ENCODE data around the gene CFAP74.

CFAP74 gene

GRCh38 chr1:1927751-1928150, 75.8 kb downstream of the CFAP74 start:
- Histone ChIP-seq H3K4me2 (ENCODE audit: low read depth, low read length, poor library complexity, severe bottlenecking) (no peak overlapping the region), H3K9me3 (ENCODE audit: insufficient read depth, low read depth, low read length) (no peaks in the 10 kb centered on the region), H4K20me1 (ENCODE audit: insufficient read depth, low read length, poor library complexity, severe bottlenecking) (no peaks in the 10 kb centered on the region), H3K36me3 (ENCODE audit: insufficient read depth, low read length) (no peaks in the 10 kb centered on the region), H2AFZ (ENCODE audit: low read length) (no peak overlapping the region), H3K4me1 (ENCODE audit: insufficient read depth, low read length, poor library complexity, severe bottlenecking) (no peaks in the 10 kb centered on the region), H3K27me3 (ENCODE audit: insufficient read depth, low read length, poor library complexity, severe bottlenecking) (no peaks in the 10 kb centered on the region), H3K9ac (ENCODE audit: low read depth, low read length, poor library complexity, severe bottlenecking) (no peak overlapping the region), H3F3A (ENCODE audit: low read depth) (no peaks in the 10 kb centered on the region), H3K4me3 (ENCODE audit: low read length, poor library complexity, severe bottlenecking) (no peak overlapping the region), H3K9me2 (replicated peaks; ENCODE audit: low read depth, low read length) (no peaks in the 10 kb centered on the region), H3K79me2 (ENCODE audit: insufficient read depth, low read length) (no peaks in the 10 kb centered on the region)
- no peak for TF ChIP-seq EZH2phosphoT487 (IDR thresholded peaks at IDR 0.05; ENCODE audit: borderline replicate concordance)
- no peak for TF ChIP-seq CTCF (conservative IDR thresholded peaks at IDR 0.05; ENCODE audit: low read length)

GRCh38 chr1:1926886-1927660, 76.5 kb downstream of the CFAP74 start:
- Histone ChIP-seq H3K9me2 (replicated peaks; ENCODE audit: low read depth, low read length) (no peaks in the 10 kb centered on the region), H3K36me3 (ENCODE audit: insufficient read depth, low read length) (no peaks in the 10 kb centered on the region), H3K9ac (ENCODE audit: low read depth, low read length, poor library complexity, severe bottlenecking) (no peak overlapping the region), H3F3A (ENCODE audit: low read depth) (no peaks in the 10 kb centered on the region), H3K4me1 (ENCODE audit: insufficient read depth, low read length, poor library complexity, severe bottlenecking) (no peaks in the 10 kb centered on the region), H3K4me2 (ENCODE audit: low read depth, low read length, poor library complexity, severe bottlenecking) (no peak overlapping the region), H4K20me1 (ENCODE audit: insufficient read depth, low read length, poor library complexity, severe bottlenecking) (no peaks in the 10 kb centered on the region), H3K79me2 (ENCODE audit: insufficient read depth, low read length) (no peaks in the 10 kb centered on the region), H3K4me3 (ENCODE audit: low read length, poor library complexity, severe bottlenecking) (no peak overlapping the region), H3K27me3 (ENCODE audit: insufficient read depth, low read length, poor library complexity, severe bottlenecking) (no peaks in the 10 kb centered on the region), H2AFZ (ENCODE audit: low read length) (no peak overlapping the region), H3K9me3 (ENCODE audit: insufficient read depth, low read depth, low read length) (no peaks in the 10 kb centered on the region)
- no peak for TF ChIP-seq CTCF (conservative IDR thresholded peaks at IDR 0.05; ENCODE audit: low read length)
- TF ChIP-seq EZH2phosphoT487 (IDR thresholded peaks at IDR 0.05; ENCODE audit: borderline replicate concordance) = no peak

GRCh38 chr1:1926346-1926811, 77.2 kb downstream of the CFAP74 start:
- Histone ChIP-seq H3K4me3 (ENCODE audit: low read length, poor library complexity, severe bottlenecking) (no peak overlapping the region), H3K9ac (ENCODE audit: low read depth, low read length, poor library complexity, severe bottlenecking) (no peak overlapping the region), H3K79me2 (ENCODE audit: insufficient read depth, low read length) (no peaks in the 10 kb centered on the region), H3K36me3 (ENCODE audit: insufficient read depth, low read length) (no peaks in the 10 kb centered on the region), H3F3A (ENCODE audit: low read depth) (no peaks in the 10 kb centered on the region), H3K27me3 (ENCODE audit: insufficient read depth, low read length, poor library complexity, severe bottlenecking) (no peaks in the 10 kb centered on the region), H4K20me1 (ENCODE audit: insufficient read depth, low read length, poor library complexity, severe bottlenecking) (no peaks in the 10 kb centered on the region), H2AFZ (ENCODE audit: low read length) (no peak overlapping the region), H3K4me1 (ENCODE audit: insufficient read depth, low read length, poor library complexity, severe bottlenecking) (no peaks in the 10 kb centered on the region), H3K9me3 (ENCODE audit: insufficient read depth, low read depth, low read length) (no peaks in the 10 kb centered on the region), H3K4me2 (ENCODE audit: low read depth, low read length, poor library complexity, severe bottlenecking) (no peak overlapping the region), H3K9me2 (replicated peaks; ENCODE audit: low read depth, low read length) (no peaks in the 10 kb centered on the region)
- no peak for TF ChIP-seq CTCF (conservative IDR thresholded peaks at IDR 0.05; ENCODE audit: low read length)
- TF ChIP-seq EZH2phosphoT487 (IDR thresholded peaks at IDR 0.05; ENCODE audit: borderline replicate concordance) = no peak
